ENCODE measurements around the gene WT1. TPM values are rescaled to one million over a fixed set of nuclear protein-coding genes. Genes with fewer than 3 reads are reported as not detected.

The WT1 gene
- total and polyA plus RNA-seq, 2 donors (not counting 3 experiments of a cell fraction or from before 2014, with no cell fraction given): not detected

- no TSS peak for BruUV-seq (replicated peaks)
- no peak for FAIRE-seq
- H3K4me2 ChIP-seq (ENCODE audit: insufficient read depth, low read length): no peak overlapping the region
Measured at GRCh38 chr11:32396331-32396730, 39.0 kb downstream of the WT1 start.

DNA sequence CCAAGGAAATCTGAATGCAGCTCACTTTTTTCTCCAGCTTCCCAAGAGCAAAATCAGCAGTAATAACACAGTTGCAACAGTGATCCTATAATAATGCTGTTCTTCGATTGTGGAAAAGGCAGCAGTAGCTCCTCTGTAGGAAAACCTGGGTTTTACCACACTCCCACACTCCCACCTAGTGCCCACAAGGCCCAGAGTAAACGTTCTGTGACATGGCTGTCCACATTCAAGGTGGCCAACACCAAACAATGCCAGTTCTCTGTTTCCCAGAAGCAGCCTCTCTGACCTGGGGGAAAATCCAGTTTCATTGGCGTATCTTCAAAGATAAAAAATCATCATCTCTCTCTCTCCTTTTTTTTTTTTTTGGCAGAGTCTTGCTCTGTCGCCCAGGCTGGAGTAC is 40.2 kb downstream of the WT1 start:
- no peak overlapping the region for H3K9ac ChIP-seq (replicated peaks; ENCODE audit: extremely low read depth, insufficient read depth, low read length)
- H3K9me1 ChIP-seq (replicated peaks; ENCODE audit: control insufficient read depth, extremely low read depth, insufficient read depth, low read length): no peaks in the 10 kb centered on the region
- H3K27ac ChIP-seq (ENCODE audit: insufficient read depth, low read depth, low read length): no peak overlapping the region
- no peaks in the 10 kb centered on the region for H3K9me3 ChIP-seq (replicated peaks; ENCODE audit: control insufficient read depth, insufficient read depth, low read length)
- TF ChIP-seq CTCF (IDR thresholded peaks at IDR 0.05; ENCODE audit: extremely low read depth in 1 of 2, insufficient read depth in 1 of 2, low read depth in 1 of 2, low read length in 2 of 2) (no peak), JUN (IDR thresholded peaks at IDR 0.05; ENCODE audit: borderline replicate concordance, insufficient read depth, insufficient read length, low read depth) (no peak), GATA2 (IDR thresholded peaks at IDR 0.05; ENCODE audit: insufficient read depth, insufficient read length, low read depth, low read length) (no peak), MAX (IDR thresholded peaks at IDR 0.05; ENCODE audit: insufficient read depth, insufficient read length) (no peak), POLR2AphosphoS5 (IDR thresholded peaks at IDR 0.05; ENCODE audit: insufficient read depth, low read depth, low read length) (no peak), EZH2 (IDR thresholded peaks at IDR 0.05; ENCODE audit: borderline replicate concordance, low read depth, low read length, severe bottlenecking) (no peak), FOS (IDR thresholded peaks at IDR 0.05; ENCODE audit: borderline replicate concordance, insufficient read depth, low read length) (no peak), POLR2A (IDR thresholded peaks at IDR 0.05; ENCODE audit: low read depth, low read length) (no peak), MYC (IDR thresholded peaks at IDR 0.05; ENCODE audit: low read depth, low read length) (no peak)
- dilution Hi-C loops (cut with MboI; ENCODE audit: extremely low pct_ligation_motif_present, low sequenced_read_pairs) (no loop called here), intact Hi-C loops (cut with micrococcal nuclease) (no loop called here)
- H3K4me2 ChIP-seq (ENCODE audit: insufficient read depth, low read length): no peak overlapping the region
- no peaks in the 10 kb centered on the region for H3K4me1 ChIP-seq (ENCODE audit: control insufficient read depth, extremely low read depth, insufficient read depth, low read length)
- no peaks in the 10 kb centered on the region for H3K79me2 ChIP-seq (ENCODE audit: control insufficient read depth, insufficient read depth, low read length)
- no peak overlapping the region for H2AFZ ChIP-seq (ENCODE audit: low read depth, low read length)
- no peaks in the 10 kb centered on the region for H3K27me3 ChIP-seq (ENCODE audit: control insufficient read depth in 2 of 2, insufficient read depth in 2 of 2, low read length in 2 of 2)
- FAIRE-seq (no peak), DNase-seq (ENCODE audit: low read depth, low spot score) (no peak)
- BruUV-seq (replicated peaks): no TSS peak
- CTCF ChIA-PET: interaction anchor here (1.0 kb wide), 1 partner anchor 9 kb away, joined by 5 read pairs; no protein-coding TSS in a partner anchor
- H3K36me3 ChIP-seq (ENCODE audit: control insufficient read depth in 2 of 2, extremely low read depth in 1 of 2, insufficient read depth in 2 of 2, low read length in 2 of 2): no peaks in the 10 kb centered on the region
- H4K20me1 ChIP-seq (replicated peaks; ENCODE audit: control insufficient read depth, extremely low read depth, insufficient read depth, low read length): no peaks in the 10 kb centered on the region
- H3K4me3 ChIP-seq (replicated peaks in 1 of 3; ENCODE audit: insufficient read depth in 1 of 3, low read depth in 1 of 3, low read length in 3 of 3): no peak overlapping the region
- POLR2A ChIA-PET: no interaction called here

More at GRCh38 chr11:32396331-32396730, 39.0 kb downstream of the WT1 start:
- CTCF ChIA-PET: no interaction called here
- no peaks in the 10 kb centered on the region for H3K36me3 ChIP-seq (ENCODE audit: control insufficient read depth in 2 of 2, extremely low read depth in 1 of 2, insufficient read depth in 2 of 2, low read length in 2 of 2)
- H3K4me1 ChIP-seq (ENCODE audit: control insufficient read depth, extremely low read depth, insufficient read depth, low read length): no peaks in the 10 kb centered on the region
- no peaks in the 10 kb centered on the region for H3K27me3 ChIP-seq (ENCODE audit: control insufficient read depth in 2 of 2, insufficient read depth in 2 of 2, low read length in 2 of 2)
- dilution Hi-C loops (cut with MboI; ENCODE audit: extremely low pct_ligation_motif_present, low sequenced_read_pairs) (no loop called here), intact Hi-C loops (cut with micrococcal nuclease) (no loop called here)
- H3K9me3 ChIP-seq (replicated peaks; ENCODE audit: control insufficient read depth, insufficient read depth, low read length): no peaks in the 10 kb centered on the region
- H4K20me1 ChIP-seq (replicated peaks; ENCODE audit: control insufficient read depth, extremely low read depth, insufficient read depth, low read length): no peaks in the 10 kb centered on the region
- H3K4me3 ChIP-seq (replicated peaks in 1 of 3; ENCODE audit: insufficient read depth in 1 of 3, low read depth in 1 of 3, low read length in 3 of 3): no peak overlapping the region
- H3K9me1 ChIP-seq (replicated peaks; ENCODE audit: control insufficient read depth, extremely low read depth, insufficient read depth, low read length): no peaks in the 10 kb centered on the region
- no peaks in the 10 kb centered on the region for H3K79me2 ChIP-seq (ENCODE audit: control insufficient read depth, insufficient read depth, low read length)
- H3K9ac ChIP-seq (replicated peaks; ENCODE audit: extremely low read depth, insufficient read depth, low read length): no peak overlapping the region
- POLR2A ChIA-PET: no interaction called here
- no peak overlapping the region for H2AFZ ChIP-seq (ENCODE audit: low read depth, low read length)
- TF ChIP-seq EZH2 (IDR thresholded peaks at IDR 0.05; ENCODE audit: borderline replicate concordance, low read depth, low read length, severe bottlenecking) (no peak), JUN (IDR thresholded peaks at IDR 0.05; ENCODE audit: borderline replicate concordance, insufficient read depth, insufficient read length, low read depth) (no peak)
- no peak for DNase-seq (ENCODE audit: low read depth, low spot score)
- H3K27ac ChIP-seq (ENCODE audit: insufficient read depth, low read depth, low read length): no peak overlapping the region

All from endothelial cell of umbilical vein (primary cell).